Aorta (tissue), 5 donors: ENCODE measurements around the gene C11orf52. TPM values are rescaled to one million over a fixed set of nuclear protein-coding genes. Genes with fewer than 3 reads are reported as not detected.
A peak's percentile ranks its signal among the peaks of the same experiment; 100 is the strongest.

Source experiments
- ATAC-seq: fragments of 200-7000 bp; cut with Tn5 transposase; one replicate; pipeline ENCODE4 v1.9.1; 2022; ENCODE audit warnings: moderate library complexity; ENCODE audit not compliant: low FRiP score
- DNase-seq, 2 donors: peaks; one replicate each; pipeline ENCODE4 v3.0.0-alpha.2; 2020
- H3K27ac ChIP-seq, 2 donors: one replicate each; pipeline ENCODE4 v1.5.1; 2013; ENCODE audit warnings: low read length in 2 of 2, mild to moderate bottlenecking in 2 of 2, moderate library complexity in 2 of 2, control low read depth in 1 of 2, inconsistent platforms in 1 of 2, low read depth in 1 of 2
- H3K27me3 ChIP-seq, 2 donors: one replicate each; pipeline ENCODE4 v1.6.1; 2013; ENCODE audit warnings: control low read depth in 1 of 2, low read length in 1 of 2, mild to moderate bottlenecking in 1 of 2, moderate library complexity in 1 of 2; ENCODE audit not compliant: insufficient read depth in 2 of 2, control insufficient read depth in 1 of 2
- H3K36me3 ChIP-seq, 2 donors: one replicate each; pipeline ENCODE4 v1.6.1; 2013; ENCODE audit warnings: control low read depth in 1 of 2, low read length in 1 of 2, mild to moderate bottlenecking in 1 of 2; ENCODE audit not compliant: insufficient read depth in 2 of 2, control insufficient read depth in 1 of 2
- H3K4me1 ChIP-seq, 2 donors: one replicate each; pipeline ENCODE4 v1.6.1; 2013; ENCODE audit warnings: low read length in 2 of 2, control low read depth in 1 of 2, mild to moderate bottlenecking in 1 of 2, moderate library complexity in 1 of 2; ENCODE audit not compliant: insufficient read depth in 2 of 2, control insufficient read depth in 1 of 2
- H3K4me3 ChIP-seq, 2 donors: one replicate each; pipeline ENCODE4 v1.5.1; 2013; ENCODE audit warnings: low read length in 2 of 2, control low read depth in 1 of 2, mild to moderate bottlenecking in 1 of 2
- H3K9me3 ChIP-seq: one replicate; pipeline ENCODE4 v1.6.1; 2013; ENCODE audit warnings: mild to moderate bottlenecking, low read length; ENCODE audit not compliant: control insufficient read depth
- WGBS, 2 donors: extraction: QIAGEN DNeasy Blood & Tissue Kit; methylation state at CpG; one replicate each; pipeline ENCODE4 v1.1.7; 2013; 5-methylcytosine and 5-hydroxymethylcytosine counted together
- intact Hi-C, 2 donors: fragments of 100-400 bp; cut with DNase I; formaldehyde crosslinking; loops; one replicate each; pipeline versions ENCODE4 v1.14.2 to v1.15.0; 2022
- polyA plus RNA-seq, 2 donors: library from polyadenylated mRNA; stranded (reverse); fragments of 200-250 nt; gene quantifications; one replicate each; pipeline ENCODE4 v1.2.3, GENCODE V29; 2013
- total RNA-seq, 2 donors: library from RNA; stranded (reverse); fragmentation: NEBNext Ultra II Directional; extraction: Animal tissue kit (Norgen Biotek cat#: 25700); gene quantifications; one replicate each; pipeline ENCODE4 v1.2.1, GENCODE V29; 2021
- donor health status: healthy with polysubstance abuse.
- donor health status: Bipolar disorder and iron deficiency.
- donor health status: DM: no; HTN: no; CAD: no.
- donor health status: DM: no; HTN: no; CAD: no.
- donor health status: DM: yes; HTN: yes; CAD: no.

The C11orf52 gene
- total and polyA plus RNA-seq, 4 donors: 2.7 to 5.6 (median 5.2) TPM

DNA sequence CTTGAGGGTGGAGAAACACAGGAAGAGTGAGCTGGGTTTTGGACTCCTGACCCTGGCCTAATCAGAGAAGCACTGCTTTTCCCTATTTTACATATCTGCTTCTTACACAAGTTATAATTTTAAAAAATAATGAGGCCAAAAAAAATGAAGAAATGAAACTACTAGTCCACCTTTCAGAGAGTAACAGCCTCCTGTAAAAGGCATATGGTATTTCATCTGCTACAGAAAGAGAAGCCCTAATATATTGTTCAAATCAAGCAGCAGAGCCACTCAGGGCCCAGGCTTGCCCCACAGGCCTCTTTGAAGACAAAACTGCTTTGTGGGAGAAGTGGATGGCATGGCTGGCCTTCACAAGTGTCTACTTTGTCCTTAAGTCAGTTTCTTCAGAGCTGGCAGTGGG, 28.4 kb downstream of the C11orf52 start:
- Histone ChIP-seq H3K27me3 (no peaks in the 10 kb centered on the region), H3K36me3 (no peaks in the 10 kb centered on the region), H3K4me3 (no peak overlapping the region), H3K9me3 (no peaks in the 10 kb centered on the region), H3K27ac (peak overlapping the region; percentile 57 to 87), H3K4me1 (peaks cover 0 to 9% of the 10 kb centered on the region in 2 donors)
- intact Hi-C loops: no loop called here
- no peak for ATAC-seq
- DNase-seq: no peak

DNA sequence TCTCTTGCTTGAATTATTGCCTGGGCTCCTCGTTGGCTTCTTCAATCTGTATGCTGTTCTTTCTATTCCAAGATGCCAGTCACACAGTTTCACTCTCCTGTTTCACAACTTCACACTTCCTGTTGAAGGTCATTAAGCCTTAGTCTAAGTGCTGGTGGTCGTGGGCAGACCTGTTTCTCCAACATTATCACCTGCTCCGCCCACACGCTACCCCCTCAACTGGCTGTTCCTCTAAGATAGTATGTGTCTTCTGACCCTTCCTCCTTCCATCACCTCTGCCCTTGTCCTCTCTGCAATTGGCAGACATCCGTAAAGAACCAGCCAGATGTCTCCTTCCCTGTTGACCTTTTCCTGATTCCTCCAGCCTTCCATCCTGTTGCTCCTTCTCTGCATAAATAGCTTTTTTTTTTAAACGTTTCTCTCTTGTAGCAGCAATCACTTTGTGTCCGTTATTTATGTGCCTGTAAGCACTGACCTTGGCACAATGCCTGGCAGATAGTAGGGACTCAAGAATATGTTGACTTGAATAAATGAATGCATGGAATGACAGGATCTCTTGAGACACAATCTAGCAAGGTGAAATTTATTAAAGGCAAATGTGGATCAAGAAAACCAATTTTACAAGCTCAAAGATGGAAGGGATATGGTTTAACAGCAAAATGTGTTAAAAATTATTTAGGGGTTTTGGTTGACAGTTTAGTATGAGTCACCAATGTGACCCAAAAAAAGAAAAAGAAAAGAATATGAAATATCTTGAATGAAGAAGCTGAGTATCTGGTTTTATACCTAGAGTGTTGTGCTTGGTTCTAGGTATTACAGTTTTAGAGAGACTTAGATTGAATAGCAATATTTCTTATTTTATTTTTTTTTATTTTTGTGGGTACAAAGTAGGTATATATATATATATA, 31.1 kb downstream of the C11orf52 start:
- Histone ChIP-seq H3K4me3 (no peak overlapping the region), H3K9me3 (no peaks in the 10 kb centered on the region), H3K36me3 (no peaks in the 10 kb centered on the region), H3K4me1 (peaks cover 0 to 3% of the 10 kb centered on the region in 2 donors), H3K27me3 (no peaks in the 10 kb centered on the region), H3K27ac (no peak overlapping the region)
- 57 to 60% methylated on average over 7 of the region's 7 CpGs for WGBS, 2 donors
- no peak for DNase-seq
- ATAC-seq: no peak
- intact Hi-C loops: no loop called here

DNA sequence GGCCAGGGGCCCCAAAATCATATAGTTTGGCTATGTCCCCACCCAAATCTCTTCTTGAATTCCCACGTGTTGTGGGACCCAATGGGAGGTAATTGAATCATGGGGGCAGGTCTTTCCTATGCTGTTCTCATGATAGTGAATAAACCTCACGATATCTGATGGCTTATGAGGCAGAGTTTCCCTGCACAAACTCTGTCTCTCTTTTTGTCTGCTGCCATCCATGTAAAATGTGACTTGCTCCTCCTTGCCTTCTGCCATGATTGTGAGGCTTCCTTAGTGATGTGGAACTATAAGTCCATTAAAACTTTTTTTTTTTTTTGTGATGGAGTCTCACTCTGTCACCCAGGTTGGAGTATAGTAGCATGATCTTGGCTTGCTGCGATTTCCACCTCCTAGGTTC, 32.9 kb downstream of the C11orf52 start:
- no peak overlapping the region for H3K27ac ChIP-seq
- H3K9me3 ChIP-seq: no peaks in the 10 kb centered on the region
- no peak overlapping the region for H3K4me3 ChIP-seq
- no peaks in the 10 kb centered on the region for H3K36me3 ChIP-seq
- intact Hi-C loops: no loop called here
- H3K27me3 ChIP-seq: no peaks in the 10 kb centered on the region
- no peak for ATAC-seq
- WGBS, 2 donors: 95 to 96% methylated on average over 3 of the region's 3 CpGs
- no peak for DNase-seq
- H3K4me1 ChIP-seq: no peaks in the 10 kb centered on the region

DNA sequence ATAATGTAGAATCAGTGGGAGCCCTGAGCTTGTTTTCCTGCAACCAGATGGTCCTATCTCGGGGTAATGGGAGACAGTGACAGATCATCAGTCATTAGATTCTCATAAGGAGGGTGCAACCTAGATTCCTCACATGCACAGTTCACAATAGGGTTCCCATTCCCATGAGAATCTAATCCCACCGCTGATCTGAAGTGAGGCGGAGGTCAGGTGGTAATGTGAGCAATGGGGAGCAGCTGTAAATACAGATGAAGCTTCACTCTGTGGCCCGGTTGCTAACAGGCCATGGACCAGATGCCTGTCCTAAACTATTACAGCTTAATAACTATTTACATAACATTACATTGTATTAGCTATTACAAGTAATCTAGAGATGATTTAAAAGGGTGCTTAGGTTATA, 35.4 kb downstream of the C11orf52 start:
- no peak for DNase-seq
- ATAC-seq: no peak
- Histone ChIP-seq H3K27me3 (no peaks in the 10 kb centered on the region), H3K27ac (no peak overlapping the region), H3K9me3 (no peaks in the 10 kb centered on the region), H3K4me1 (no peaks in the 10 kb centered on the region), H3K36me3 (no peaks in the 10 kb centered on the region), H3K4me3 (no peak overlapping the region)
- WGBS, 2 donors: 92 to 96% methylated on average over 4 of the region's 4 CpGs
- intact Hi-C loops: no loop called here

DNA sequence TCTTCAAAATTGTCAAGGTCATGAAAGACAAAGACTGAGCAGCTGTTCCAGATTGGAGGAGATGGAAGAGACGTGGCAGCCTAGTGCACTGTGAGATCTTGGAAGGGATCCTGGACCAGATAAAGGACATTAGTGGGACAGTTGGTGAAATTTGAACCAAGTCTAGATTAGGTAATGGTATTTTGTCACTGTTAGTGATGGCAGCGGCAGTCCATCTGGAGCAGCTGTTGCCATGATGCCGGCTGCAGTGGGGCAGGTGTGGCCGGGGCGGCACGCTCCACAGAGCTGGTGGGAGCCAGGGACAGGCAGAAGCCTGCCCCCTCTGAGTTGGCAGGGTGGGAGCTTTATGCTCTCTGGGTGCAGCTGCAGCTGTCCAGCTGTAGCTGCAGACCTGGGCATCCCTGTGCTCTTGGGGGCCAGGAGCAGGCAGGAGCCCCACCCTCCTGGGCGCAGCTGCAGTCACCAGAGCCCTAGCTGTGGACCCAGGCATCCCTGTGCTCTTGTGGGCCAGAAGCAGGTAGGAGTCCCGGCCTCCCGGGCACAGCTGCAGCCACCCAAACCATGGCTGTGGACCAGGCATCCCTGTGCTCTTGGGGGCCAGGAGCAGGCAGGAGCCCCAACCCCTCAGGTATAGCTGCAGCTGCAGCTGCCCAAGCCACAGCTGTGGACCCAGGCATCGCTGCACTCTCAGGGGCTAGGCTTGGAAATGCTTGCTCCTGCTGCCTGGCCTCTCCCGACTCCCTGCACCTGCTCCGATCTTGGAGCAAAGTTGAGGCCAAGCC, 39.1 kb downstream of the C11orf52 start:
- no peaks in the 10 kb centered on the region for H3K27me3 ChIP-seq
- H3K9me3 ChIP-seq: no peaks in the 10 kb centered on the region
- H3K27ac ChIP-seq: no peak overlapping the region
- H3K36me3 ChIP-seq: no peaks in the 10 kb centered on the region
- H3K4me1 ChIP-seq: no peaks in the 10 kb centered on the region
- H3K4me3 ChIP-seq: no peak overlapping the region
- WGBS, 2 donors: 95% methylated on average over 12 of the region's 12 CpGs
- intact Hi-C loops: no loop called here
- DNase-seq: no peak
- ATAC-seq: no peak

DNA sequence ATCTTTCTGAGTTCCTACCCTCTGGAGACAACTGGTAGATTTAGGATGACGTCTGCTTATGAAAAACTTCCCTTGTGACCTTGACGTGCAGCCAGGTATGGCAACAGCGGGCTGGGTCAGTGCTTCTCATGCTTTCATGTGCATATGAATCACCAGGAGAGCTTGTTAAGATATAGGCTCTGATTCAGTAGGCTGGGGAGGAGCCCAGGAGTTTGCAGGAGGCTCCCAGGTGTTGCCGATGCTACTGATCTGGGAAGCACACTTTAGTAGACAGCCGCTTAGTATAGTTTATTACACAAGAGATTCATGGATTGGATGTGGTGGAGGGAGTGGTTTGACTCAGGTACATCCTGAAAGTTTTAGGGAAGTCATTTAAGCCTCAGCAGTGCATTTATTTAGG, 42.2 kb downstream of the C11orf52 start:
- Histone ChIP-seq H3K27me3 (no peaks in the 10 kb centered on the region), H3K4me1 (no peaks in the 10 kb centered on the region), H3K9me3 (no peaks in the 10 kb centered on the region), H3K27ac (no peak overlapping the region), H3K4me3 (no peak overlapping the region), H3K36me3 (no peaks in the 10 kb centered on the region)
- intact Hi-C loops: no loop called here
- DNase-seq (no peak), ATAC-seq (no peak)
- WGBS, 2 donors: 81 to 87% methylated on average over 5 of the region's 5 CpGs

- 81 to 82% methylated on average over 6 of the region's 6 CpGs for WGBS, 2 donors
- no peak for ATAC-seq
These were observed 42.9 kb downstream of the C11orf52 start for GRCh38 chr11:111961389-111962300.

GRCh38 chr11:111963931-111964340, 45.2 kb downstream of the C11orf52 start:
- 86 to 88% methylated on average over 5 of the region's 5 CpGs for WGBS, 2 donors
- Histone ChIP-seq H3K4me3 (no peak overlapping the region), H3K27me3 (no peaks in the 10 kb centered on the region), H3K4me1 (no peaks in the 10 kb centered on the region), H3K36me3 (no peaks in the 10 kb centered on the region), H3K9me3 (no peaks in the 10 kb centered on the region), H3K27ac (no peak overlapping the region)
- DNase-seq (no peak), ATAC-seq (no peak)
- intact Hi-C loops: no loop called here

More at GRCh38 chr11:111961389-111962300, 42.9 kb downstream of the C11orf52 start:
- Histone ChIP-seq H3K9me3 (no peaks in the 10 kb centered on the region), H3K27me3 (no peaks in the 10 kb centered on the region), H3K36me3 (no peaks in the 10 kb centered on the region), H3K4me3 (no peak overlapping the region), H3K4me1 (no peaks in the 10 kb centered on the region), H3K27ac (no peak overlapping the region)
- DNase-seq: no peak
- intact Hi-C loops: no loop called here
